Hepatocyte (in vitro differentiated cells): Measurements from ENCODE around the gene HIVEP2.

Source experiments
- CTCF ChIP-seq: fragments of 200-600 bp; sonication (generic); IDR thresholded peaks from 2 replicates; pipeline ENCODE4 v1.5.1; 2016; ENCODE audit warnings: antibody characterized with exemption, mild to moderate bottlenecking; ENCODE audit not compliant: poor library complexity
- EZH2phosphoT487 ChIP-seq: fragments of 200-600 bp; sonication (generic); IDR thresholded peaks from one replicate; pipeline ENCODE4 v1.6.1; 2018; ENCODE audit warnings: antibody characterized with exemption, mild to moderate bottlenecking, low read depth, moderate library complexity; ENCODE audit not compliant: unreplicated experiment, severe bottlenecking

- TF ChIP-seq EZH2phosphoT487, result no peak
- TF ChIP-seq CTCF, result no peak
Measured at GRCh38 chr6:142787422-142787821, 157.6 kb downstream of the HIVEP2 start.
